ENCODE measurements around the gene LAP3.

DNA sequence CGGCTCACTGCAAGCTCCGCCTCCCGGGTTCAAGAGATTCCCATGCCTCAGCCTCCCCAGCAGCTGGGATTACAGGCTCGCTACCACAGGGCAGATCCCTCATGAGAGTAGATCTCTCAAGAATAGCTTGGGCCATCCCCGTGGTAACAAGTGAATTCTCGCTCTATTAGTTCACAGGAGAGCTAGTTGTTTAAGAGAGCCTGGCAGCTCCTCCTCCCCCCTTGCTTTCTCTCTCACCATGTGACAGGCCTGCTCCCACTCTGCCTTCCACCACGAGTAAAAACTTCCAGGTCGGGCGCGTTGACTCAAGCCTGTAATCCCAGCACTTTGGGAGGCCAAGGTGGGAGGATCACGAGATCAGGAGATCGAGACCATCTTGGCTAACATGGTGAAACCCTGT, 30.3 kb upstream of the LAP3 start:
- no peak for TF ChIP-seq POLR2A (IDR thresholded peaks at IDR 0.05)
- TF ChIP-seq, protein P1, sequence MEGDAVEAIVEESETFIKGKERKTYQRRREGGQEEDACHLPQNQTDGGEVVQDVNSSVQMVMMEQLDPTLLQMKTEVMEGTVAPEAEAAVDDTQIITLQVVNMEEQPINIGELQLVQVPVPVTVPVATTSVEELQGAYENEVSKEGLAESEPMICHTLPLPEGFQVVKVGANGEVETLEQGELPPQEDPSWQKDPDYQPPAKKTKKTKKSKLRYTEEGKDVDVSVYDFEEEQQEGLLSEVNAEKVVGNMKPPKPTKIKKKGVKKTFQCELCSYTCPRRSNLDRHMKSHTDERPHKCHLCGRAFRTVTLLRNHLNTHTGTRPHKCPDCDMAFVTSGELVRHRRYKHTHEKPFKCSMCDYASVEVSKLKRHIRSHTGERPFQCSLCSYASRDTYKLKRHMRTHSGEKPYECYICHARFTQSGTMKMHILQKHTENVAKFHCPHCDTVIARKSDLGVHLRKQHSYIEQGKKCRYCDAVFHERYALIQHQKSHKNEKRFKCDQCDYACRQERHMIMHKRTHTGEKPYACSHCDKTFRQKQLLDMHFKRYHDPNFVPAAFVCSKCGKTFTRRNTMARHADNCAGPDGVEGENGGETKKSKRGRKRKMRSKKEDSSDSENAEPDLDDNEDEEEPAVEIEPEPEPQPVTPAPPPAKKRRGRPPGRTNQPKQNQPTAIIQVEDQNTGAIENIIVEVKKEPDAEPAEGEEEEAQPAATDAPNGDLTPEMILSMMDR (IDR thresholded peaks at IDR 0.05), result no peak

All from uterus (tissue), 2 donors.